Measurements from ENCODE around the gene C1QA.
"Not testable (repeated sequence)": the region's sequence is repeated elsewhere in the genome, so short reads cannot be mapped to it uniquely, and the experiment has no call there.

The C1QA gene

DNA sequence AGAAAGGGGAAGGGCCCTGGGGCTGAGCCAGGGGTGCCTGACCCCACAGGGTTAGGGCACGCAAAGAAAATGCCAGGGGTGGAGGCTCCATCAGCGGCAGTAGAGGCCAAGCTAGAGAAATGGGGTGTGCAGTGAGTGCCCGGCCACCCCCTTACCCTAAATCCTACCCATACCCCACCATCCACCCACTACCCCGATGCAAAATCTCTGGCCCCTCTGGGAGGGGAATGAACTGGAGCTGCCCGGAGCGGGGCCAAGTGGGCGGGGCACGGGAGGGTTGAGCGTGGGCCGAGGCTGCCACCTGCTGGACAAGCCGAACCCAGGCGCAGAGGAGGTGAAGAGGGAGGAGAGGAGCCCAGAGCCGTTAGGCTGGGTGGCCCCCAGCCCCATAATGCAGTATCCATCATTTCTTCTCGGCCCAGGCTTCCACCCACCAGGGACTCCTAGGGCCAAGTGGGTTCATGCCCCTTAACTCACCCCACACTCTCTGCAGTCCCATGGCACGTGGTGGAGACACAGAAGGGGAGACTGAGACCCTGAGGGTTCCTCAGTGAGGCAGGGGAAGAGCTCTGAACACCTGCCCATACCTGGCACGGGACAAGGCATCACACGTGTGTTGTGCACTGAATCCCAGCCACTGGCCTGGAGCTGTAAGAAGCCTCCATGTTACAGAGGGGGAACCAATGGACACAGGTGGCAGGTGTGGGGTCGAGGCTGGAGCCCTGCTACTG is 5.6 kb downstream of the C1QA start:
- peak; percentile 39 for DNase-seq

DNA sequence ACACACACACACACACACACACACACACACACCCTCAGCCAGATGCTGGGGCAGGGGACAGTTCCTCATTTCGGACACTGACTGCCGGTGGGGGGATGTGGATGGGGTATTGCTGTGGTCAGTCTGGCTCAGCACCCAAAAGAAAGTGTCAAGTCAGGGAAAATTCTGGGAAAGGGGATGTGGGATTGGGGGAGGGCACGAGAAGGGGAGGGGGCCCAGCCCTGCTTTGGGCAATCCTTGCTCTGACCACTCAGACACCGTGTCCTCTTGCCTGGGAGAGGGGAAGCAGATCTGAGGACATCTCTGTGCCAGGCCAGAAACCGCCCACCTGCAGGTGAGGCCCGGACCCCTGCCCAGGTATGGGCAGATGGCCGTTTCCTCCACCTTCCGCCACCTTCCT is 7.0 kb downstream of the C1QA start, which contains the start of gene C1QC:
TSS of gene C1QC (plus strand) at position 253 of the 400 bp plus-strand sequence. CDS start 391 bp downstream, outside the sequence.
- no peak for DNase-seq

DNA sequence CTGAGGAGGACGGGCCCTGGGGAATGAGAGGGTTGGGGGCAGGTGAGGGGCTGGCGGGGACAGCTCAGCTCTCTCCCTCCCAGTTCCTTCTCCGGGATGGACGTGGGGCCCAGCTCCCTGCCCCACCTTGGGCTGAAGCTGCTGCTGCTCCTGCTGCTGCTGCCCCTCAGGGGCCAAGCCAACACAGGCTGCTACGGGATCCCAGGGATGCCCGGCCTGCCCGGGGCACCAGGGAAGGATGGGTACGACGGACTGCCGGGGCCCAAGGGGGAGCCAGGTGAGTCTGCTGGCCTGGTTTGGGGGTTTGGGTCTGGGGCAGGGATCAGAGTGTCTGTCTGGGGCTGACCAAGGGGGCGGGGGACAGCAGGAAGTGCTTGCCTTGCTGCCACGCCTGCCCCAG is 7.5 kb downstream of the C1QA start:
- DNase-seq, result no peak

DNA sequence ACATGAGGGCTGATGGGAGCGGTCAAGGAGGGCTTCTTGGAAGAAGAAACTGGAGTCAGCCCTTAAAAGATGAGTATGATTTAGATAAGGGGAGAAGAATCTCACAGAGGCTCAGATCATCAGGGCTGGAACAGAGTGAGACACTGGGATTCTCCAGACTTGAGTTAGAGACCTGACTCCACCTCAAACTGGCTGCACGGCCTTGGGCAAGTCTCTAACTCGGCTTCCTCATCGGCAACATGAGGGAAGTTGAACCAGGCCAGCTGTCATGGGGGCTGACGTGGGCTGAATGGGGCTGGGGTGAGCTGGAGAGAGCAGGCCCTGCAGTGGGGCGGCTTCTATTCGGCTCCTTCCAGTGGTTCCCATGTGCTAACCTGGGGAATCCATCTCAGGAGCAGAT is 9.5 kb downstream of the C1QA start:
- DNase-seq, result no peak

DNA sequence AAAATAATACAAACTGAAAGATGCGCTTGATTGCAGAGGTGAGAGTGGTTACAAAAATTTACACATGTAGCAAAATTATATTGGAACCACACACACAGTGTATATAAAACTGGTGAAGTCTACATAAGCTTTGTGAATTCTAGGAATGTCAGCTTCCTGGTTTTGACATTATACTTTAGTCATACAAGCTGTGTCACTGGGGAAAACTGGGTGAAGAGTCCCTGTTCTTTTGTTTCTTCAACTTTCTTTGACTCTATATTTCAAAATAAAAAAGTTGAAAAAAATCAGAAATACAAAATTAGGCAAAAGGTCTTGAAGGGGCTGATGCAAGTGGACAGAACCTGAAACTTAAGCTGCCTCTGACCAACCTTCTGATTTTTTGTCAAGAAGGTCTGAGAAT is 10.0 kb downstream of the C1QA start:
- DNase-seq, result no peak

DNA sequence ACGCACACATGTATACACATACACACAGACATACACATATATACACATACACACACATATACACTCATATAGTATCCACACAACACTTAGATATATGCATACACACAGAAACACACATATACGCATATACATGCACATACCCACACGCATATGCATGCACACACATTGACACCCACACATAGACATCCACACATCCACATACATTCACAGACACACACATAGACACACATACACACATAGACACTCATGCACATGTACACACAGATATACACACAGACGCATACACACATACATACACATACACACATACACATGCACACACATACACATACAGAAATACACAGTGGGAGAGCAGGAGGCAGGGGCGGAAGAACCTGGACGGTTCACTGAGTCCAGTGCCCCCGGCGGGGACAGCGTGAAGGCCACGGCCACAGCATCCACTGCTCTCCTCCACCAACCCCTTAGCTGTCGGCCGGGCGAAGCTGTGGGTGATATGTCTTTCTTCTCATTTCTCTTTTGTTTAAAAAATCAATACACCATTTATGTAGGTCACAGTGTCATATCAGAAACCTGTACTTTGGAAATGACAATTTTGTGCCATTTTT is 13.8 kb downstream of the C1QA start:
- no peak for DNase-seq

DNA sequence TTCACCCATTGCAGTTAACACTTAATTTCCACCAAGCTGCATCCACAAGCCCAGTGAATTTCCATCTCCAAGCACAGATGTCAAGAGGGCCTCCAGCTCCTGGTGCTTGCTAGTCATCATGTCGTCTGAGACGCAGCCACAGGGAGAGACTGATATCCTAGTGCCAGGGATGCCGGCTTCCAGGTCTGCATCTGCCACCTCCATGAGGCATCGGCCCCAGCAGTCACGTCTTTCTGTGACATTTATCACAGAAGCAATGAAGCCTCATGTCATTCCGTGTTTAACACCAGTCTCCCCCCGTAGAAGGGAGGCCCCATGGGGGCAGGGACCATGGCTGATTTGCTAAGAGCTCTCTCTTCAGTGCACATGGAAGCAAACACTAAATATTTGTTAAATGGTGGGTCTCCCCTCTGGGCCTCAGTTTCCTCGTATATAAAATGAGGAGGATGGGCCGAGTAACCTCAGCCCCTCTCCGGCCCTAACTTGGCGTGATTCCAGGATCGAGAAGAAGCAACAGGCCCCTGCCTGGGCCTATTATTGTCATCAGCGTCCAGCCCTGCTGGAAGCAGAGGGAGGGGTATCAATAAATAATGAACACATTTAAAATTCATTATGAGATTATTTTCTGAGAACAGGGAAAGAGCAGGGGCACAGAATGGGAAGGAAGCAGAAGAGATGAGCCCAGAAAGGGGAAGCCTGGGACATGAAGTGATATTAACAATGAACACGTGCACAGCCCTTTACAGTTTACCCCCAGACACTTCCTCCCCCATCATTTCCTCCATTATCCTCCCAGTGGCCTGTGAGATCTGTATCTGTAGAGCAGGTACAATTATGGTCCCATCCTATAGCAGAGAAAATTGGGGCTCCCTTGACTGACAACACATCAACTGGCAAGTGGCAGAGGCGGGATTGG is 15.8 kb downstream of the C1QA start:
- DNase-seq, result no peak

DNA sequence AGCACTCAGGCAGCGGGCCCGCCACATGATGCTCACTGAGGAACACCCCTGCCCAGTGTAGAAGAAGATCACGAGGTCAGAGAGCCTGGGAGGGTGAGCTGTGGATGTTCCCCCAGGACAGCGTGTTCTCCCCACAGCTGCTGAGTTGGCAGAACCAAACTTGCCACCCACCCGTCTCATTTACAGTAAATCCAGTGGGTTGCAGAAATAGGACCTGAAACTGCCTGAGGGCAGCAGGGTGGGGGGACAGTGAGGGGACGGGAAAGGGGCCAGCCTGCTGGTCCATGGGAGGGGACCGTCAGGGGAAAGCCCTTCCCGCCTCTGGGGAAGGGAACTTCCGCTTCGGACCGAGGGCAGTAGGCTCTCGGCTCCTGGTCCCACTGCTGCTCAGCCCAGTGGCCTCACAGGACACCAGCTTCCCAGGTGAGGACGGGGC is 16.5 kb downstream of the C1QA start, which contains the start of gene C1QB:
TSS of gene C1QB (plus strand) at position 356 of the 436 bp plus-strand sequence. CDS start 6,227 bp downstream, outside the sequence.
- DNase-seq, result no peak

DNA sequence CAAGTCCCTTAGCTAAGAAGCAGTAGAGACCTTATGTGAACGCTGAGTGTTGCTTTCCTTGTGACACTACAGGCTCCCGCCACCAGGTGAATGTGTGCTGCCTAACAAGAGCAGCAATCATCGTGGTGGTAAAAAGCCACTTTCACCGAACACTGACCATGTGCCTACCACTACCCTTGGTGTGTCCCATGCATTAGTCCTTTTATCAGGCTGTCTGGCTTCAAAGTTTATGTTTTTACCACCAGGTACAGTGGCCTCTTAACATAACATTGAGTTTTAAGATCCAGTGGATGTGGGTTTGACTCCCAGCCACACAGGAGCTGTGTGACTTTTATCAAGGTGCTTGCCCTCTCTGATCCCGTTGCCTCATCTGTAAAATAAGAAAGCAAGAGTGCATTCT is 18.3 kb downstream of the C1QA start:
- DNase-seq, result no peak

DNA sequence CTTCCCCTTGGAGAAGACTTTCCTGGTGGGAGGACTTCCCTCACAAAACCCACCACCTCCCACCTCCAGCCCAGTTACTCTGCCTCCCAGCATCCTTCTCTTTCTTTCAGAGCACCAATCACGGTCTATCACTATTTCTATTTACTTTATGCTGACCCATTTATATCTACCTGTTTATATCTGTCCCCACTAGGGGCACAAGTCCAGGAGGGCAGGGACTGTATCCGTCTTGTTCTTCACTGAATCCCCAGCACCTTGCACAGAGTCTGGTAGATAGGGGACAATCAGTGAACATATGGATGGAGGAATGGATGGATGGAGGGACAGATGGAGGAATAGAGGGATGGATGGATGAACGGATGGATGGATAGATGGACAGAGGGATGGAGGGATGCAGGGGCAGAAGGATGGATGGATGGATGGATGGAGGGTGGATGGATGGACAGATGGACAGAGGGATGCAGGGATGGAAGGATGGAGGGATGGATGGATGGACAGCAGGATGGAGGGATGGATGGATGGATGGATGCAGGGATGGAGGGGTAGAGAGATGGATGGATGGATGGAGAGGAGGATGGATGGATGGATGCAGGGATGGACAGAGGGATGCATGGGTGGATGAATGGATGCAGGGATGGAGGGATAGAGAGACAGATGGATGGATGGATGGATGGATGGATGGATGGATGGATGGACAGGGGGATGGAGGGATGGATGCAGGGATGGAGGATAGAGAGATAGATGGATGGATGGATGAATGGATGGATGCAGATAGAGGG is 22.1 kb downstream of the C1QA start:
- DNase-seq, result no peak

DNA sequence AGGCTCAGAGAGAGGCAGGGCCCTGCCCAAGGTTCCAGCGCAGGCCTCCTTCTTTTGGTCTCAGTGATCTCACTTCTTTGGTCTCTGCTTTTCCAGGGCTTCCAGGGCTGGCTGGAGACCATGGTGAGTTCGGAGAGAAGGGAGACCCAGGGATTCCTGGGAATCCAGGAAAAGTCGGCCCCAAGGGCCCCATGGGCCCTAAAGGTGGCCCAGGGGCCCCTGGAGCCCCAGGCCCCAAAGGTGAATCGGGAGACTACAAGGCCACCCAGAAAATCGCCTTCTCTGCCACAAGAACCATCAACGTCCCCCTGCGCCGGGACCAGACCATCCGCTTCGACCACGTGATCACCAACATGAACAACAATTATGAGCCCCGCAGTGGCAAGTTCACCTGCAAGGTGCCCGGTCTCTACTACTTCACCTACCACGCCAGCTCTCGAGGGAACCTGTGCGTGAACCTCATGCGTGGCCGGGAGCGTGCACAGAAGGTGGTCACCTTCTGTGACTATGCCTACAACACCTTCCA is 24.4 kb downstream of the C1QA start:
- DNase-seq, result no peak

DNA sequence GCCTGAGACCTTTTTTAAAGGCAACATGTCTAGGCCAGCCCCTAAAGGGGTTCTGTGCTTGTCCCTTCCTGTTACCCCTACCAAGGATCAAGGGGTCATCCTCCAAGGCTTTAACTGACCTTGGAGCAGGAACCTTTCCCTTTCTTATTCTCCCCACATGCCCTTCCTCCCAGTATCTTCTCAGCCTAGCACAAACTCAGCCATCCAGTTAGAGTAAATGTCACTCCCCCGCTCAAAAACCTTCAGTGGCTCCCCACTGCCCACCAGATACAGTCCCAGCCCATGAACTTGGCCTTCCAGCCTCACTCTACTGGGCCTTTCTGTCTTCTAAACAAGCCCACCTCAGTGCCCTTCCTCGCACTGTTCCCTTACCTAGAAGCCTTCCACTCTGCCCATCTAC is 25.5 kb downstream of the C1QA start:
- no peak for DNase-seq

DNA sequence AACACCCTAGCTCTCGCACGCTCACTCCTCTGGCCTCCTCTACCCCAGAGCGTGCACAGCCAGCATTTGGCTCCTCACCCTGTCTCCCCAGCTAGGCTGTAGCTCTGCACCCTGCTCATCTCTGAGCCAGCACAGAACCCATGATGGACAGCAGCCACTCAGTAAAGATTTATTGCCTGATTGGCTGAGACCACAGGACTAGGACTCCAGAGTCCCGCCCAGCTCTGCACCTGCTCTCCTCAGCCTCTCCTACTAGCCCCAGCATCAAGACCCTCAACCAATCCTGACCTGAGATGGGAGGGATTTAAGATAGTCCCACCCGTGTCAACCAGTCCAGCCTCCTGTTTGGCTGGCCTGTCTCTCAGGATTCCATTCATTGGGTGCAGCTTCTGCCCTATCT is 25.9 kb downstream of the C1QA start:
- no peak for DNase-seq

DNA sequence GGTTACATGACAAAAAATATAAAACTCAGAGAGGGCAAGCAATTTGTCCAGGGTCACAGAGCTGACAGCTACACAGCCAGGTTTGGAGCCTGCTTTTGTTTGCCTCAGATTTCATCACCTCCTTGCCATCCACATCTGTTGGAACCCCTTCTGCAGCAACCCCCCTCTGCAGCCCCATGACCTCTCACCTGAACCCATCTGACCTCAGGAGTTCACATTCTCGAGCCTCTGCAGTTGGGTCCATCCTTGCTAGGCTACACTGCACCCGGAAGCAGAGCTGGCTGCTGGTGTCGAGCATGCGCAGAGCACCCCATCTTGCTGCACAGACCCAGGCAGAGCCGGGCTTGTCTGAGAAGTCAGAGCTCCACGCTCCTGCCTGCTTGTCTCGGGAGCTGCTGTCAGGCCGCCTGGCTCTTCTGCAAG is 26.6 kb downstream of the C1QA start:
- DNase-seq, result no peak

DNA sequence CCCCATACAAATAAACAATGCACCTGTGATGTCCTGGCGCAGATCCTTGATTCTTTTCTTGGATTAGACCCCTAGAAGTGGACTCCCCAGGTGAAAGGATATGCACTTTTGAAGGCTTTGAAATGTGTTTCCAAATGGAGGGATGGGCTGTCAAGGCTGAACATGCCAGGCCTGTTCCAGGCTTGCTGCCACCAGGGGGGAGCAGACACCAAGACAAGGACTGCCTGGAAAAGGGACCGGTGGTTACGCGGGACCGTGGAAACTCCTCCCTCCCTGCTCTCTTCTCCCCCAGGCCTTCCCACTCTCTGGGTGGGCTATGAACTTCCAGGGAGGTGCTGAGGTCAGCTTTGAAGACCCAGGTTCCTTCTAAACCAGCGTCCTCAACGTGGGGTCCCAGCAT is 29.3 kb downstream of the C1QA start:
- DNase-seq, result no peak

DNA sequence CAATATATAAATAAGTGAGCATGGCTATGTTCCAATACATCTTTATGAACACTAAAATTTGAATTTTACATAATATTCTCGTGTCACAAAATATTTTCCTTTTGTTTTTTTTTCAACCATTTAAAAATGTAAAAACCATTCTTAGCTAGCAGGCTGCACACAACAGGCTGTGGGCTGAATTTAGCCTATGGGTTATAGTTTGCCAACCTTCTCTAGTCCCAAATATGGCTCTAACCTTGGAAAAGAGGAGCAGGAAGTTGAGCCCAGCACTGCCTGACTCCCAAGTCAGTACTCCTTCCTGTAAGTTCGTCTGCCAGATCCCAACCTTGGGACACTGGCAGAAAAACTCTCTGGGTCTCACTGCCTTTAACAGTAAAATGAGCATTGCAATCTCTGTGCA is 30.0 kb downstream of the C1QA start:
- no peak for DNase-seq

DNA sequence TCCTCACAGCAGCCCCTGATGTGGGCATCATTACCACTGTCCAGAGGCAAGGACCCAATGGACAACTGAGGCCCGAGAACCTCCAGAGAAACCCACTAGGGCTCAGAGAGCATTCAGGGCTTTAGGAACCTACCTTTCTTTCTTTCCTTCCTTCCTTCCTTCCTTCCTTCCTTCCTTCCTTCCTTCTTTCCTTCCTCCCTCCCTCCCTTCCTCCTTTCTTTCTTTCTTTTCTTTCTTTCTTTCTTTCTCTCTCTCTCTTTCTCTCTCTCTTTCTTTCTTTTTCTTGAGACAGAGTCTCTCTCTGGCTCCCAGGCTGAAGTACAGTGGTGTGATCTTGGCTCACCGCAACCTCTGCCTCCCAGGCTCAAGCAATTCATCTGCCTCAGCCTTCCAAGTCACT is 32.4 kb downstream of the C1QA start:
- DNase-seq, result not testable (repeated sequence)

DNA sequence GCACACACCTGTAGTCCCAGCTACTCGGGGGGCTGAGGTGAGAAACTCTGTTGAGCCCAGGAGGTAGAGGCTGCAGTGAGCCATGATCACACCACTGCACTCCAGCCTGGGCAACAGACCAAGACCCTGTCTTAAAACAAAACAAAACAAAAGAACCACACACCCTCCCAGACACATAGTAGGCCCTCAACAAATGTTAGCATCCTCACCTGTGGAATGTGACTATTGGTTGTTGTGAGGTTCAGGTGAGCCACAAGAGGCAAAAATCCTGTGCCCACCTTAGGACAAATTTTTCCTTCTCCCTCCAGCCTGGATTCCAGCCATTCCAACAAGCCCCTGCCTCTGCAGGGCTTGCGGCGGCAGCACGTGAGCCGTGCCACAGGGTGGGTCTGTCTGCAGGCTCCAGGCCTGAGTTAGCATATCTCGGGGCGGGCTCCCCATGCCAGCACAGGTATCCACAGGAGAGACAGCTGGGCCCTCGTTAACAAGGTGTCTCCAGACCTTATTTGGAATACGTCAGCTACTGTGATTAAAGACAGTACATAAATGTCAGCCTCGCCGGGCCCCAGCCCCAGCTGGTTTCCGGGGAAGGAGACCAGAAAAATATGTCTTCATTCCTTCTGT is 34.0 kb downstream of the C1QA start:
- DNase-seq, result no peak

DNA sequence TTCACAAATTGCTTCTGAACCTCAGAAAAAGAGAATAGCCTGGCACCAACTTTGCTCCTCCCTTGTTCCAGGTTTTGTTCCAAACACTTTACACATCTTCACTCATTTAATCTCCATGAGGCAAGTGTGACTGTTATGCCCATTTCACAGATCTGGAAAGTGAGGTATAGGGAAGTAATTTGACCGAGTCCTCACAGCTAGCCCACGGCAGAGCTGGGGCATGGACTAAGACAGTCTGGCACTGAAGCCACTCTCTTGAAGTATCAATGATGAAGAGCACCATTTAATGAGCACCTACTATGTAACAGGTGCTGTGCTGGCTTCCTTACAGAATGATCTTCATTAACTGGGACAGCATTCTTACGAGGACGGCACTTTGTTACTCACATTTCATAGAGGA is 35.6 kb downstream of the C1QA start:
- DNase-seq, result no peak

DNA sequence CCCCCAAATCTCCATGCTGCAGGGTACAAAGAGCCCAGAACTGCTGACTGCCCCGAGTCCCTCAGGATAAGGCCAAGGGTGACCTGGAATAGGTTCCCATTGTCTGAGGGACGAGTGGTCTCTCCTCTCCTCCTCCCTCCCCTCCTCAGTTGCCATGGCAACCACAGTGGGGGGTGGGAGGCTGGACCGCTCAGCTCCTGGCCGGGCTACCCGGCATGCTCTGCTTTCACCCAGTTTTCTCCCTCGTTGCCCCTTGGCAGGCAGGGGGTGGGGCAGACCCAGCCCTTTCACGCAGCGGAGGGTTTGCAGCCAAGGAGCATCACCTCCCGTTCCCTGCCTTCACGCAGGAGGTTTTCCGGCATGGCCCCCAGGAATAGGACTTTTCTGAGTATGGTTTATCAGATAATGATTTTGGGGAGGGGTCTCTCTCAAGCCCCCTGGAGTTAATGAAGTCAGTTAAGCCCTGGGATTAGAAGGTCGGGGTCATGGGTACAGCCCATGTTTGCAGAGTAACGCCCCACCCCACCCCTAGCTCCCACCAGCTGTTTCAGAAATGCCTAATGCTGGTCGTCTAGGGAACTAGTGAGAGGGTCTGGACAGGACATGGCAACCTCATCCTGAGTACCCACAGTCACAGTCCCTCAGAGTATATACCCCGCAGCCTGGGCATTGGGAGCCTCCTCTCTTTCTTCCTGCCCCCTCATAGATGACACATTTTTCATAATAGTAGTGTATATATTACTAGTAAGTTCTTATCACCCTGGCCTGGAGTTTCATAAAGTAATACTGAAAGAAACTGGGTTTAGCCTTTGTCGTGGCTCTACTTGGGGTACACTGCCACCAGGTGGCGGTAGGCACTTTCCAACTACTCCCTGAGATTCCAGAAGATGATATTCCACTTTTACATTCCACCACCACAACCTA is 37.3 kb downstream of the C1QA start:
- no peak for DNase-seq

DNA sequence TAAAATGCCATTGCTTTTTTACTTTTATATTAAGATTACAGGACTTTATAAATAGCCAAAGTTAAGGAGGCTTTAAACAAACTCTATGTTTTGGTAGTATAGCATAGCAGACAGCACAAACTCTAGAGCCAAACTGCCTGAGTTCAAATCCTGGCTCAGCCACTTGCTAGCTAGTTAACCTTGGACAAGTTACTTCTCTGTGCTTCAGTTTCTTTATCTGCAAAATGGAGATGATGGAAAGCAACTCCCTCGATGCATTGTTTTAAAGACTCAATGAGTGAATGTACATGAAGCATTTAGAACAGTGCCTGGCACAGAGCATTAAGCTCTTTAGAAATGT is 38.0 kb downstream of the C1QA start:
- DNase-seq, result no peak
